OCI-LY1 (cell line): ENCODE results near the gene PLXNA1.

Experiments
- H2AFZ ChIP-seq: fragments of 200-600 bp; sonication (generic), shearing (Covaris generic); 2 replicates; pipeline ENCODE4 v1.6.0; 2014; ENCODE audit warnings: antibody characterized with exemption, mild to moderate bottlenecking, low read length
- H3F3A ChIP-seq: fragments of 200-600 bp; sonication (generic), shearing (Covaris generic); 2 replicates; pipeline ENCODE4 v1.6.0; 2014; ENCODE audit warnings: mild to moderate bottlenecking, antibody characterized with exemption, low read length, moderate library complexity; ENCODE audit not compliant: insufficient read depth
- H3K27ac ChIP-seq: fragments of 200-600 bp; sonication (generic); 2 replicates; pipeline ENCODE4 v1.5.1; 2014; ENCODE audit warnings: low read length, mixed run types, mild to moderate bottlenecking, low read depth; ENCODE audit not compliant: poor library complexity, severe bottlenecking
- H3K27me3 ChIP-seq: fragments of 200-600 bp; sonication (generic); 2 replicates; pipeline ENCODE4 v1.6.0; 2014; ENCODE audit warnings: antibody characterized with exemption, mild to moderate bottlenecking, low read length, moderate library complexity; ENCODE audit not compliant: insufficient read depth
- H3K36me3 ChIP-seq: fragments of 200-600 bp; sonication (generic); 2 replicates; pipeline ENCODE4 v1.6.1; 2014; ENCODE audit warnings: mild to moderate bottlenecking, antibody characterized with exemption, low read length, moderate library complexity, mixed read lengths; ENCODE audit not compliant: insufficient read depth
- H3K4me1 ChIP-seq: fragments of 200-600 bp; sonication (generic); 2 replicates; pipeline ENCODE4 v1.5.1; 2014; ENCODE audit warnings: mild to moderate bottlenecking, low read length, moderate library complexity; ENCODE audit not compliant: insufficient read depth, severe bottlenecking
- H3K4me2 ChIP-seq: fragments of 200-600 bp; sonication (generic), shearing (Covaris generic); 2 replicates; pipeline ENCODE4 v1.6.1; 2014; ENCODE audit warnings: low read length
- H3K4me3 ChIP-seq: fragments of 200-600 bp; sonication (generic); 2 replicates; pipeline ENCODE4 v1.5.1; 2014; ENCODE audit warnings: low read length, low read depth, mild to moderate bottlenecking, mixed read lengths; ENCODE audit not compliant: poor library complexity, severe bottlenecking
- H3K79me2 ChIP-seq: fragments of 200-600 bp; shearing (Covaris generic); 2 replicates; pipeline ENCODE4 v1.6.1; 2016; ENCODE audit warnings: mixed run types, low read length, mixed read lengths; ENCODE audit not compliant: insufficient read depth
- H3K9ac ChIP-seq: fragments of 200-600 bp; sonication (generic), shearing (Covaris generic); 2 replicates; pipeline ENCODE4 v1.6.1; 2014; ENCODE audit warnings: mild to moderate bottlenecking, low read length, mixed read lengths
- H3K9me2 ChIP-seq: fragments of 200-600 bp; sonication (generic), shearing (Covaris generic); 2 replicates; pipeline ENCODE4 v1.6.1; 2014; ENCODE audit warnings: low read depth, mild to moderate bottlenecking, low read length, mixed read lengths
- H3K9me3 ChIP-seq: fragments of 200-600 bp; shearing (Covaris generic); 2 replicates; pipeline ENCODE4 v1.6.1; 2014; ENCODE audit warnings: low read length, mixed read lengths
- H4K20me1 ChIP-seq: fragments of 200-600 bp; sonication (generic), shearing (Covaris generic); 2 replicates; pipeline ENCODE4 v1.6.0; 2016; ENCODE audit warnings: mild to moderate bottlenecking, low read length; ENCODE audit not compliant: insufficient read depth
- CTCF ChIP-seq: fragments of 200-600 bp; sonication (generic), shearing (Covaris generic); IDR thresholded peaks from 2 replicates; pipeline ENCODE4 v1.5.1; 2017; ENCODE audit warnings: mild to moderate bottlenecking, antibody characterized with exemption, low read length, moderate library complexity, mixed read lengths
- EZH2 ChIP-seq: fragments of 200-600 bp; sonication (generic), shearing (Covaris generic); IDR thresholded peaks from 2 replicates; pipeline ENCODE4 v1.8.0; 2017; ENCODE audit warnings: borderline replicate concordance, mixed run types, mild to moderate bottlenecking, antibody characterized with exemption, low read length, moderate library complexity, mixed read lengths

PLXNA1 gene

GRCh38 chr3:127000119-127000518 lies 17.2 kb downstream of the PLXNA1 start:
- H3K27me3 ChIP-seq, result no peaks in the 10 kb centered on the region
- TF ChIP-seq EZH2 (no peak), CTCF (no peak)
- no peaks in the 10 kb centered on the region for H4K20me1 ChIP-seq
- no peak overlapping the region for H2AFZ ChIP-seq
- H3K4me2 ChIP-seq, result no peak overlapping the region
- no peaks in the 10 kb centered on the region for H3K4me1 ChIP-seq
- H3K4me3 ChIP-seq, result no peak overlapping the region
- no peaks in the 10 kb centered on the region for H3K36me3 ChIP-seq
- H3K9me2 ChIP-seq, result no peaks in the 10 kb centered on the region
- H3K79me2 ChIP-seq, result no peaks in the 10 kb centered on the region
- H3K27ac ChIP-seq, result no peak overlapping the region
- H3F3A ChIP-seq, result no peaks in the 10 kb centered on the region
- H3K9me3 ChIP-seq, result no peaks in the 10 kb centered on the region
- no peak overlapping the region for H3K9ac ChIP-seq

GRCh38 chr3:127000761-127001160 lies 17.8 kb downstream of the PLXNA1 start:
- H3K9me3 ChIP-seq, result no peaks in the 10 kb centered on the region
- H3K4me1 ChIP-seq, result no peaks in the 10 kb centered on the region
- H3K9me2 ChIP-seq, result no peaks in the 10 kb centered on the region
- no peaks in the 10 kb centered on the region for H3F3A ChIP-seq
- TF ChIP-seq CTCF (no peak), EZH2 (no peak)
- H4K20me1 ChIP-seq, result no peaks in the 10 kb centered on the region
- H3K4me3 ChIP-seq, result no peak overlapping the region
- no peak overlapping the region for H3K4me2 ChIP-seq
- no peaks in the 10 kb centered on the region for H3K79me2 ChIP-seq
- H3K27ac ChIP-seq, result no peak overlapping the region
- no peaks in the 10 kb centered on the region for H3K36me3 ChIP-seq
- H3K27me3 ChIP-seq, result no peaks in the 10 kb centered on the region
- no peak overlapping the region for H2AFZ ChIP-seq
- H3K9ac ChIP-seq, result no peak overlapping the region

- H3K4me1 ChIP-seq, result no peaks in the 10 kb centered on the region
- no peaks in the 10 kb centered on the region for H3K9me3 ChIP-seq
- no peaks in the 10 kb centered on the region for H3F3A ChIP-seq
- no peaks in the 10 kb centered on the region for H4K20me1 ChIP-seq
- no peaks in the 10 kb centered on the region for H3K36me3 ChIP-seq
- no peaks in the 10 kb centered on the region for H3K9me2 ChIP-seq
- H3K9ac ChIP-seq, result no peak overlapping the region
- no peak overlapping the region for H2AFZ ChIP-seq
- H3K4me3 ChIP-seq, result no peak overlapping the region
- no peaks in the 10 kb centered on the region for H3K27me3 ChIP-seq
- H3K27ac ChIP-seq, result no peak overlapping the region
- TF ChIP-seq EZH2 (no peak), CTCF (no peak)
- H3K79me2 ChIP-seq, result no peaks in the 10 kb centered on the region
- no peak overlapping the region for H3K4me2 ChIP-seq
Observed at GRCh38 chr3:127001486-127002194, 18.7 kb downstream of the PLXNA1 start.
